Neural progenitor cell (in vitro differentiated cells): Measurements from ENCODE around the gene AMY1C.
"Not testable (repeated sequence)": the region's sequence is repeated elsewhere in the genome, so short reads cannot be mapped to it uniquely, and the experiment has no call there.

Experiments used
- EZH2 ChIP-seq: fragments of 200-600 bp; sonication (generic); IDR thresholded peaks from 2 replicates; pipeline ENCODE4 v1.6.1; 2017; ENCODE audit warnings: antibody characterized with exemption, mild to moderate bottlenecking, moderate library complexity
- EZH2phosphoT487 ChIP-seq: fragments of 200-600 bp; sonication (generic); IDR thresholded peaks from 2 replicates; pipeline ENCODE4 v1.6.1; 2017; ENCODE audit warnings: antibody characterized with exemption
- TF ChIP-seq, protein P1 (sequence below): fragments of 200-600 bp; sonication (generic); IDR thresholded peaks from 2 replicates; pipeline ENCODE4 v1.5.1; 2017; ENCODE audit warnings: antibody characterized with exemption, mild to moderate bottlenecking

DNA sequence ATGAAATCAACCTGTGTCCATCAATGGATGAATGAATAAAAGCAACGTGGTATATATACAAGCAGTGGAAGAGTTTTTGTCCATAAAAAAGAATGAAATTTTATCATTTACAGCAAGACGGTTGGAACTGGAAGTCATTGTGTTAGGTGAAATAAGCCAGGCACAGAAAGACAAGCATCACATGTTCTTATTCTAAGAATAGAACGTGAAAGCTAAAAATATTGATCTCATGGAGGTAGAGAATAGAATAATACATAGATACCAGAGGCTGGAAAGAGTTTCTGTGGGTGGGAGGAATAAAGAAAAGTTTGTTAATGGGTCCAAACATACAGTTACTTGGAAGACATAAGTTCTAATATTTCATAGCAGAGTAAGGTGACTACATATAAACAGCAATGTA, 39.3 kb upstream of the AMY1C start:
- TF ChIP-seq, protein P1, sequence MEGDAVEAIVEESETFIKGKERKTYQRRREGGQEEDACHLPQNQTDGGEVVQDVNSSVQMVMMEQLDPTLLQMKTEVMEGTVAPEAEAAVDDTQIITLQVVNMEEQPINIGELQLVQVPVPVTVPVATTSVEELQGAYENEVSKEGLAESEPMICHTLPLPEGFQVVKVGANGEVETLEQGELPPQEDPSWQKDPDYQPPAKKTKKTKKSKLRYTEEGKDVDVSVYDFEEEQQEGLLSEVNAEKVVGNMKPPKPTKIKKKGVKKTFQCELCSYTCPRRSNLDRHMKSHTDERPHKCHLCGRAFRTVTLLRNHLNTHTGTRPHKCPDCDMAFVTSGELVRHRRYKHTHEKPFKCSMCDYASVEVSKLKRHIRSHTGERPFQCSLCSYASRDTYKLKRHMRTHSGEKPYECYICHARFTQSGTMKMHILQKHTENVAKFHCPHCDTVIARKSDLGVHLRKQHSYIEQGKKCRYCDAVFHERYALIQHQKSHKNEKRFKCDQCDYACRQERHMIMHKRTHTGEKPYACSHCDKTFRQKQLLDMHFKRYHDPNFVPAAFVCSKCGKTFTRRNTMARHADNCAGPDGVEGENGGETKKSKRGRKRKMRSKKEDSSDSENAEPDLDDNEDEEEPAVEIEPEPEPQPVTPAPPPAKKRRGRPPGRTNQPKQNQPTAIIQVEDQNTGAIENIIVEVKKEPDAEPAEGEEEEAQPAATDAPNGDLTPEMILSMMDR = not testable (repeated sequence)
- not testable (repeated sequence) for TF ChIP-seq EZH2phosphoT487, EZH2
